HepG2 (cell line): Measurements from ENCODE around the gene CA10. TPM values are rescaled to one million over a fixed set of nuclear protein-coding genes. Genes with fewer than 3 reads are reported as not detected.

Experiments used
- ATAC-seq: fragments of 200-7000 bp; cut with Tn5 transposase; 3 replicates; pipeline ENCODE4 v1.9.1; 2020; ENCODE audit warnings: mild to moderate bottlenecking, moderate library complexity
- BruUV-seq: library from RNA; stranded (reverse); fragments of 400-500 nt; replicated peaks from 2 replicates; lab custom pipeline; 2021; lab: Mats Ljungman, UMichigan
- CTCF ChIA-PET: fragments of 300-600 bp; formaldehyde crosslinking; extraction: SDS; loops from one replicate; lab custom pipeline; 2021; ENCODE audit warnings: low total read pairs, inconsistent platforms, low intra/inter-chr PET ratio; lab: Yijun Ruan, JAX
- POLR2A ChIA-PET: fragments of 350-600 bp; sonication (Branson Sonifier 250); formaldehyde crosslinking; loops from one replicate; lab custom pipeline; 2020; ENCODE audit warnings: antibody characterized with exemption, inconsistent platforms; lab: Yijun Ruan, JAX
- DNase-seq: peaks from one replicate; pipeline ENCODE4 v3.0.0-alpha.2; 2015; ENCODE audit warnings: low spot score
- FAIRE-seq: peaks from 3 replicates; lab custom pipeline; 2011; peaks lifted over from hg19 to GRCh38; lab: Jason Lieb, UNC
- H2AFZ ChIP-seq: one replicate; pipeline ENCODE4 v1.6.1; 2011; ENCODE audit warnings: low read length, inconsistent platforms
- H3K27ac ChIP-seq: fragments of 300-600 bp; 3 replicates; pipeline ENCODE4 v1.8.0; 2011; ENCODE audit warnings: mixed run types, mild to moderate bottlenecking, mixed read lengths, low read length, inconsistent platforms; ENCODE audit not compliant: insufficient read depth; ENCODE audit errors: extremely low read length
- H3K27me3 ChIP-seq, 2 experiments: fragments of 200-600 bp in 1 of 2; 2 replicates in 1 of 2; 3 replicates in 1 of 2; pipeline versions ENCODE4 v1.6.0 to v1.8.0; 2011; ENCODE audit warnings: low read length in 2 of 2, mild to moderate bottlenecking in 2 of 2, moderate library complexity in 2 of 2, inconsistent platforms in 1 of 2; ENCODE audit not compliant: insufficient read depth in 2 of 2, control insufficient read depth in 1 of 2
- H3K36me3 ChIP-seq, 2 experiments: fragments of 200-600 bp in 1 of 2; replicated peaks in 1 of 2; 2 replicates in 1 of 2; 3 replicates in 1 of 2; pipeline versions ENCODE4 v1.5.1 to v1.8.0; 2011; ENCODE audit warnings: low read length in 2 of 2, inconsistent platforms in 1 of 2; ENCODE audit not compliant: insufficient read depth in 2 of 2, control insufficient read depth in 1 of 2
- H3K4me1 ChIP-seq: 2 replicates; pipeline ENCODE4 v1.5.1; 2012; ENCODE audit warnings: low read length, inconsistent platforms; ENCODE audit not compliant: insufficient read depth
- H3K4me2 ChIP-seq: 2 replicates; pipeline ENCODE4 v1.6.0; 2011; ENCODE audit warnings: low read depth, low read length, inconsistent platforms
- H3K4me3 ChIP-seq, 3 experiments: fragments of 200-600 bp in 1 of 3; sonication (generic), shearing (Covaris generic) in 1 of 3; replicated peaks in 1 of 3; 2 replicates each; pipeline ENCODE4 v1.5.1; 2011 to 2016; ENCODE audit warnings: low read length in 3 of 3, inconsistent platforms in 2 of 3, low read depth in 2 of 3, mild to moderate bottlenecking in 2 of 3, control low read depth in 1 of 3, mixed read lengths in 1 of 3; ENCODE audit not compliant: insufficient read depth in 1 of 3
- H3K79me2 ChIP-seq: one replicate; pipeline ENCODE4 v1.6.1; 2011; ENCODE audit warnings: low read length, inconsistent platforms; ENCODE audit not compliant: insufficient read depth
- H3K9ac ChIP-seq: 2 replicates; pipeline ENCODE4 v1.6.0; 2011; ENCODE audit warnings: mild to moderate bottlenecking, low read depth, low read length, inconsistent platforms; ENCODE audit not compliant: insufficient read depth
- H3K9me3 ChIP-seq: 2 replicates; pipeline ENCODE4 v1.5.1; 2012; ENCODE audit warnings: mild to moderate bottlenecking, low read length
- H4K20me1 ChIP-seq: 2 replicates; pipeline ENCODE4 v1.6.0; 2011; ENCODE audit warnings: inconsistent platforms, mild to moderate bottlenecking, low read length, moderate library complexity; ENCODE audit not compliant: insufficient read depth
- CEBPG ChIP-seq: IDR thresholded peaks from 2 replicates; pipeline ENCODE4 v1.6.1; 2016
- SMC3 ChIP-seq: IDR thresholded peaks from 2 replicates; pipeline ENCODE4 v1.6.1; 2011; ENCODE audit warnings: low read length, improper control_type of control experiment
- SP5 ChIP-seq: IDR thresholded peaks from 2 replicates; pipeline ENCODE4 v1.6.1; 2016; ENCODE audit warnings: low read depth, borderline replicate concordance
- ZNF441 ChIP-seq: sonication (generic); formaldehyde crosslinking; IDR thresholded peaks from 2 replicates; pipeline ENCODE4 v1.7.0; 2021; ENCODE audit warnings: missing genetic modification reagents, borderline replicate concordance
- ZSCAN20 ChIP-seq: sonication (generic); formaldehyde crosslinking; IDR thresholded peaks from 2 replicates; pipeline ENCODE4 v1.4.0; 2020; ENCODE audit warnings: missing genetic modification reagents, mild to moderate bottlenecking, borderline replicate concordance
- ZSCAN9 ChIP-seq: IDR thresholded peaks from 2 replicates; pipeline ENCODE4 v1.6.1; 2016; ENCODE audit warnings: borderline replicate concordance
- WGBS: methylation state at CpG from one replicate; pipeline ENCODE4 v1.1.6; 2017; ENCODE audit warnings: low lambda C conversion rate; 5-methylcytosine and 5-hydroxymethylcytosine counted together
- in situ Hi-C: cut with HindIII; loops from 2 replicates; pipeline ENCODE4 v1.10.0; 2017; ENCODE audit warnings: low pct_unique_long_range_greater_than_20kb; ENCODE audit not compliant: extremely low pct_ligation_motif_present
- intact Hi-C: fragments of 100-400 bp; cut with micrococcal nuclease; formaldehyde crosslinking; loops from one replicate; pipeline ENCODE4 v1.10.0; 2022; ENCODE audit not compliant: unreplicated experiment
- polyA plus RNA-seq, 8 experiments: library from polyadenylated mRNA; depleted of rRNA in 3 of 8; stranded (reverse) in 7 of 8; unstranded in 1 of 8; fragments of >200 nt; fragmentation: Illumina TruSeq in 4 of 8; extraction: Trizol in 4 of 8; gene quantifications; 2 replicates each; pipeline versions ENCODE4 v1.2.1 to v1.2.3, GENCODE V29; 2011 to 2016; ENCODE audit warnings: low read depth in 4 of 8, missing spikeins in 1 of 8, mixed read lengths in 1 of 8; ENCODE audit not compliant: insufficient read depth in 1 of 8
- total RNA-seq, 5 experiments: library from RNA; depleted of rRNA; stranded (reverse); fragments of >200 nt; fragmentation: Illumina TruSeq; extraction: Trizol; gene quantifications; 2 replicates each; pipeline ENCODE4 v1.2.3, GENCODE V29; 2016; ENCODE audit warnings: low read depth in 1 of 5
- TF ChIP-seq, protein P1 (sequence below): sonication (generic); formaldehyde crosslinking; IDR thresholded peaks from 2 replicates; pipeline ENCODE4 v1.8.0; 2022; ENCODE audit warnings: missing genetic modification reagents, mild to moderate bottlenecking, borderline replicate concordance

CA10 gene
- total and polyA plus RNA-seq, 2 of the 13 experiments (the other 11 are each of a cell fraction or from before 2014, with no cell fraction given) = not detected

- no peaks in the 10 kb centered on the region for H3K36me3 ChIP-seq
- 0 out of 5 replicates have a peak, but pooled peaks cover 0 to 4% of the 10 kb centered on the region in 2 experiments for H3K27me3 ChIP-seq
- no peak overlapping the region for H3K4me2 ChIP-seq
- H2AFZ ChIP-seq = no peak overlapping the region
- WGBS = 0% methylated on average over 1 of the region's 1 CpG
- FAIRE-seq (no peak), DNase-seq (no peak), ATAC-seq (no peak)
- no peak overlapping the region for H3K9ac ChIP-seq
- POLR2A ChIA-PET = no interaction called here
- no peaks in the 10 kb centered on the region for H4K20me1 ChIP-seq
- no peak overlapping the region for H3K4me3 ChIP-seq
- CTCF ChIA-PET = no interaction called here
- no peaks in the 10 kb centered on the region for H3K79me2 ChIP-seq
- BruUV-seq = no TSS peak
- no peaks in the 10 kb centered on the region for H3K4me1 ChIP-seq
- intact Hi-C loops (no loop called here), in situ Hi-C loops (no loop called here)
- TF ChIP-seq SP5 (CRISPR knock-in tag) (no peak), ZSCAN20 (CRISPR knock-in tag) (no peak), CEBPG (CRISPR knock-in tag) (no peak), ZSCAN9 (CRISPR knock-in tag) (no peak), ZNF441 (CRISPR knock-in tag) (no peak), SMC3 (no peak)
- TF ChIP-seq, protein P1, sequence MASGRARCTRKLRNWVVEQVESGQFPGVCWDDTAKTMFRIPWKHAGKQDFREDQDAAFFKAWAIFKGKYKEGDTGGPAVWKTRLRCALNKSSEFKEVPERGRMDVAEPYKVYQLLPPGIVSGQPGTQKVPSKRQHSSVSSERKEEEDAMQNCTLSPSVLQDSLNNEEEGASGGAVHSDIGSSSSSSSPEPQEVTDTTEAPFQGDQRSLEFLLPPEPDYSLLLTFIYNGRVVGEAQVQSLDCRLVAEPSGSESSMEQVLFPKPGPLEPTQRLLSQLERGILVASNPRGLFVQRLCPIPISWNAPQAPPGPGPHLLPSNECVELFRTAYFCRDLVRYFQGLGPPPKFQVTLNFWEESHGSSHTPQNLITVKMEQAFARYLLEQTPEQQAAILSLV = no peak
- H3K27ac ChIP-seq = no peak overlapping the region
- H3K9me3 ChIP-seq = no peaks in the 10 kb centered on the region
Observed at GRCh38 chr17:51706093-51706492, 452.4 kb downstream of the CA10 start.
